Prostate gland (tissue), 2 donors: ENCODE measurements around the gene DTNB.

ENCODE experiments used
- POLR2A ChIP-seq: fragments of 450-650 bp; IDR thresholded peaks from one replicate; pipeline ENCODE4 v1.6.1; 2016; ENCODE audit warnings: antibody characterized with exemption, mild to moderate bottlenecking
- POLR2AphosphoS5 ChIP-seq: sonication (generic); formaldehyde crosslinking; IDR thresholded peaks from one replicate; pipeline ENCODE4 v1.6.1; 2017; ENCODE audit warnings: antibody characterized with exemption
- TF ChIP-seq, protein P1 (sequence below), 4 experiments: fragments of 200-600 bp in 2 of 4; fragments of 450-650 bp in 2 of 4; sonication (generic) in 2 of 4; IDR thresholded peaks; 1 replicate in 3 of 4; 2 replicates in 1 of 4; pipeline ENCODE4 v1.5.1; 2016 to 2019; ENCODE audit warnings: antibody characterized with exemption in 4 of 4, mild to moderate bottlenecking in 2 of 4, moderate library complexity in 2 of 4

GRCh38 chr2:25688236-25688635 is 14.9 kb upstream of the DTNB start:
- TF ChIP-seq, protein P1, sequence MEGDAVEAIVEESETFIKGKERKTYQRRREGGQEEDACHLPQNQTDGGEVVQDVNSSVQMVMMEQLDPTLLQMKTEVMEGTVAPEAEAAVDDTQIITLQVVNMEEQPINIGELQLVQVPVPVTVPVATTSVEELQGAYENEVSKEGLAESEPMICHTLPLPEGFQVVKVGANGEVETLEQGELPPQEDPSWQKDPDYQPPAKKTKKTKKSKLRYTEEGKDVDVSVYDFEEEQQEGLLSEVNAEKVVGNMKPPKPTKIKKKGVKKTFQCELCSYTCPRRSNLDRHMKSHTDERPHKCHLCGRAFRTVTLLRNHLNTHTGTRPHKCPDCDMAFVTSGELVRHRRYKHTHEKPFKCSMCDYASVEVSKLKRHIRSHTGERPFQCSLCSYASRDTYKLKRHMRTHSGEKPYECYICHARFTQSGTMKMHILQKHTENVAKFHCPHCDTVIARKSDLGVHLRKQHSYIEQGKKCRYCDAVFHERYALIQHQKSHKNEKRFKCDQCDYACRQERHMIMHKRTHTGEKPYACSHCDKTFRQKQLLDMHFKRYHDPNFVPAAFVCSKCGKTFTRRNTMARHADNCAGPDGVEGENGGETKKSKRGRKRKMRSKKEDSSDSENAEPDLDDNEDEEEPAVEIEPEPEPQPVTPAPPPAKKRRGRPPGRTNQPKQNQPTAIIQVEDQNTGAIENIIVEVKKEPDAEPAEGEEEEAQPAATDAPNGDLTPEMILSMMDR (IDR thresholded peaks at IDR 0.05): no peak
- TF ChIP-seq POLR2A (no peak), POLR2AphosphoS5 (no peak)
